Epithelial cell of esophagus (primary cell): ENCODE results near the gene DCLRE1B.
"Not testable (repeated sequence)": the region's sequence is repeated elsewhere in the genome, so short reads cannot be mapped to it uniquely, and the experiment has no call there.

Experiments used
- DNase-seq: peaks from one replicate; pipeline ENCODE4 v3.0.0; 2010; ENCODE audit warnings: low read depth
- H3K4me3 ChIP-seq: 2 replicates; pipeline ENCODE4 v1.5.1; 2011; ENCODE audit warnings: mild to moderate bottlenecking, low read length, control low read depth
- CTCF ChIP-seq: IDR thresholded peaks from 2 replicates; pipeline ENCODE4 v1.5.1; 2011; ENCODE audit warnings: low read depth, mild to moderate bottlenecking, low read length, control low read depth, inconsistent platforms; ENCODE audit not compliant: insufficient read depth; ENCODE audit errors: missing control alignments

DCLRE1B gene

GRCh38 chr1:113946112-113946511, 41.0 kb downstream of the DCLRE1B start:
- no peak for DNase-seq
- TF ChIP-seq CTCF, result no peak
- H3K4me3 ChIP-seq, result no peak overlapping the region

- no peak for DNase-seq
- no peak overlapping the region for H3K4me3 ChIP-seq
- TF ChIP-seq CTCF, result no peak
Measured at GRCh38 chr1:113946678-113947387, 41.7 kb downstream of the DCLRE1B start.

GRCh38 chr1:113947388-113948107, 42.4 kb downstream of the DCLRE1B start:
- no peak for TF ChIP-seq CTCF
- no peak overlapping the region for H3K4me3 ChIP-seq
- no peak for DNase-seq

GRCh38 chr1:113948151-113948550, 43.0 kb downstream of the DCLRE1B start:
- DNase-seq, result not testable (repeated sequence)

GRCh38 chr1:113949007-113949406, 43.9 kb downstream of the DCLRE1B start:
- TF ChIP-seq CTCF, result peak; percentile 30
- DNase-seq, result no peak
- no peak overlapping the region for H3K4me3 ChIP-seq

More at GRCh38 chr1:113948151-113948550, 43.0 kb downstream of the DCLRE1B start:
- H3K4me3 ChIP-seq, result not testable (repeated sequence)

- no peak for TF ChIP-seq CTCF
- H3K4me3 ChIP-seq, result no peak overlapping the region
- no peak for DNase-seq
Measured at GRCh38 chr1:113950908-113951307, 45.8 kb downstream of the DCLRE1B start.

GRCh38 chr1:113951719-113952118, 46.6 kb downstream of the DCLRE1B start:
- no peak for TF ChIP-seq CTCF
- no peak for DNase-seq
- no peak overlapping the region for H3K4me3 ChIP-seq
